ENCODE data around the gene LST1.

DNA sequence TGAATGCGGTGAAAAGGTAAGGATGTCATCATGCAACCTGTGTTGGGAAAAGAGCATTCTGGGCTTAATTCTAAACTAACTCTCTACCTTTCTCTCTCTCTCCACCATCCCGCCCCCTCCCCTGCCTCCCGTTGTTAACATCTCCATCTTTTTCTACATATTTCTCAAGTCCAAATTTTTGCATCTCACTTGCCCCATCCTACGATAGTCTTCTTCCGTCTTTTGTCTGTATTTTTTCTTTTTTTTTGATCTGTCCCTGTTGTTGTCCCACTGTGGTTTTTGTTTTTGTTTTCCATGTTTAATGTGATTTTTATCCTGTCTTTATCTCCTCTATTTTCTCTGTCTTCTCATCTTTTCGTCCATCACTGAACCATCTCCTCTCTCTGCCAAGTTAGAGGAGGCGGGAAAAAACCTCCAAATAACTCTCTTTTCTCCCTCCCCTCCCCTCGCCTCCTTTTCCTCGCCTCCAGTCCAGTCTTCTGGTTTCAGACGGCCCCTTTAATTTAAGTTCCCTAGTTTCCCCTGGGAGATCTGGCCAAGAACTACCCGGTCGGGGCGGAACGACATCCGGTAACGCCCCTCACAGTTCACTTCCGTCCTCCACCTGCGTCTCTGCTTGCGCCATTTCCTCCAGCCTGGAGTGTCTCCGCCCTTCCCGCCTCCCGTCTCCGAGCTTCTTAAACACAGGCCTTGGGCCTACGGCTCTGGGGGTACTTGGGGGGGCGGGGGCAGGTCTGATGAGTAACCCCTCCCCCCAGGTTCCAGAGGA is 38.9 kb upstream of the LST1 start, which contains the start of gene NFKBIL1:
- TF ChIP-seq, protein P1, sequence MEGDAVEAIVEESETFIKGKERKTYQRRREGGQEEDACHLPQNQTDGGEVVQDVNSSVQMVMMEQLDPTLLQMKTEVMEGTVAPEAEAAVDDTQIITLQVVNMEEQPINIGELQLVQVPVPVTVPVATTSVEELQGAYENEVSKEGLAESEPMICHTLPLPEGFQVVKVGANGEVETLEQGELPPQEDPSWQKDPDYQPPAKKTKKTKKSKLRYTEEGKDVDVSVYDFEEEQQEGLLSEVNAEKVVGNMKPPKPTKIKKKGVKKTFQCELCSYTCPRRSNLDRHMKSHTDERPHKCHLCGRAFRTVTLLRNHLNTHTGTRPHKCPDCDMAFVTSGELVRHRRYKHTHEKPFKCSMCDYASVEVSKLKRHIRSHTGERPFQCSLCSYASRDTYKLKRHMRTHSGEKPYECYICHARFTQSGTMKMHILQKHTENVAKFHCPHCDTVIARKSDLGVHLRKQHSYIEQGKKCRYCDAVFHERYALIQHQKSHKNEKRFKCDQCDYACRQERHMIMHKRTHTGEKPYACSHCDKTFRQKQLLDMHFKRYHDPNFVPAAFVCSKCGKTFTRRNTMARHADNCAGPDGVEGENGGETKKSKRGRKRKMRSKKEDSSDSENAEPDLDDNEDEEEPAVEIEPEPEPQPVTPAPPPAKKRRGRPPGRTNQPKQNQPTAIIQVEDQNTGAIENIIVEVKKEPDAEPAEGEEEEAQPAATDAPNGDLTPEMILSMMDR (IDR thresholded peaks at IDR 0.05): peak; percentile 50
- TF ChIP-seq EZH2 (IDR thresholded peaks at IDR 0.05; ENCODE audit: borderline replicate concordance, insufficient read depth, low read depth, low read length, poor library complexity, severe bottlenecking): no peak

Data from B cell (primary cell).